Activated CD8-positive, alpha-beta memory T cell treated with anti-CD3 and anti-CD28 coated beads, Interleukin-2, amount 50 U/mL, for 1 hour (primary cell): ENCODE measurements around the gene IGF1R.

Experiments used
- DNase-seq: peaks from one replicate; pipeline ENCODE4 v3.0.0-alpha.2; 2020; ENCODE audit errors: extremely low read depth

Gene IGF1R

GRCh38 chr15:98884894-98885293 is 236.6 kb downstream of the IGF1R start:
- no peak for DNase-seq

- DNase-seq: no peak
Observed at GRCh38 chr15:98887976-98888375, 239.6 kb downstream of the IGF1R start.

GRCh38 chr15:98888820-98889479 is 240.6 kb downstream of the IGF1R start:
- no peak for DNase-seq

- no peak for DNase-seq
Observed at GRCh38 chr15:98889930-98890695, 241.8 kb downstream of the IGF1R start.

GRCh38 chr15:98891301-98891700 is 243.0 kb downstream of the IGF1R start:
- no peak for DNase-seq

- no peak for DNase-seq
Observed at GRCh38 chr15:98893401-98893800, 245.1 kb downstream of the IGF1R start.

GRCh38 chr15:98894312-98894711 is 246.0 kb downstream of the IGF1R start:
- DNase-seq: no peak

- DNase-seq: no peak
Observed at GRCh38 chr15:98896002-98896721, 247.8 kb downstream of the IGF1R start.

- DNase-seq: no peak
Observed at GRCh38 chr15:98896802-98897732, 248.7 kb downstream of the IGF1R start.

- no peak for DNase-seq
Observed at GRCh38 chr15:98898122-98898521, 249.8 kb downstream of the IGF1R start.

- no peak for DNase-seq
Observed at GRCh38 chr15:98899272-98900021, 251.1 kb downstream of the IGF1R start.

- no peak for DNase-seq
Observed at GRCh38 chr15:98900356-98900755, 252.0 kb downstream of the IGF1R start.

GRCh38 chr15:98901434-98902072 is 253.2 kb downstream of the IGF1R start:
- no peak for DNase-seq

GRCh38 chr15:98902931-98903330 is 254.6 kb downstream of the IGF1R start:
- no peak for DNase-seq

GRCh38 chr15:98903377-98904018 is 255.2 kb downstream of the IGF1R start:
- DNase-seq: no peak

GRCh38 chr15:98904544-98904943 is 256.2 kb downstream of the IGF1R start:
- no peak for DNase-seq

- no peak for DNase-seq
Observed at GRCh38 chr15:98905963-98906711, 257.8 kb downstream of the IGF1R start.

- DNase-seq: no peak
Observed at GRCh38 chr15:98906712-98907083, 258.4 kb downstream of the IGF1R start.

- DNase-seq: no peak
Observed at GRCh38 chr15:98907927-98908471, 259.7 kb downstream of the IGF1R start.
